ENCODE data around the gene FAM110A. TPM values are rescaled to one million over a fixed set of nuclear protein-coding genes. Genes with fewer than 3 reads are reported as not detected.
A peak's percentile ranks its signal among the peaks of the same experiment; 100 is the strongest.

The FAM110A gene
- total and polyA plus RNA-seq, 9 donors: 7.2 to 23.5 (median 13.6) TPM

DNA sequence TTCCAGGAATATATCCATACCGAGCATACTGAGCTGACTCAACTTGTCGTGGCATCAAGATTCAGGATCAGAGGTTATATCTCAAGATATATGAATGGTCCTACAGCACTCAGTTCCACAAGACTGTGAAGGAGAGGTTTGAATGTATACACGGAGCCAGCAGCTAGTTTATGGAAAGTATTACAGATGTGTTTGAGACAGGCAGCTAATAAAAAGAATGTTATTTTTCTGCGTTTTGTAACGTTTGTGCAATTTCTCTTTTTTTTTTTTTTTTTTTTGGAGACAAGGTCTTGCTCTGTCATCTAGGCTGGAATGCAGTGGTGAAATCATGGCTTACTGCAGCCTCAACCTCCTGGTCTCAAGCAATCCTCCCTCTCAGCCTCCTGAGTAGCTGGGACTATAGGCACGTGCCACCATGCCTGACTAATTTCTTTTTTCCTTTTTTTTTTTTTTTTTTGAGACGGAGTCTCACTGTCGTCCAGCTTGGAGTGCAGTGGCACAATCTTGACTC lies 3.4 kb upstream of the FAM110A start:
- no peak overlapping the region for H3K4me3 ChIP-seq (ENCODE audit: low read length)
- H3K27ac ChIP-seq (ENCODE audit: low read length): no peak overlapping the region
- H3K9me3 ChIP-seq (replicated peaks; ENCODE audit: control insufficient read depth, low read depth, low read length): no peaks in the 10 kb centered on the region
- H3K4me1 ChIP-seq (ENCODE audit: control insufficient read depth, insufficient read depth, low read length): peaks cover 12% of the 10 kb centered on the region
- no peaks in the 10 kb centered on the region for H3K27me3 ChIP-seq (ENCODE audit: control insufficient read depth, insufficient read depth, low read length)
- WGBS (ENCODE audit: insufficient coverage): 80% methylated on average over 2 of the region's 8 CpGs
- no peaks in the 10 kb centered on the region for H3K36me3 ChIP-seq (ENCODE audit: control insufficient read depth, insufficient read depth, low read length)
- no peak for DNase-seq

DNA sequence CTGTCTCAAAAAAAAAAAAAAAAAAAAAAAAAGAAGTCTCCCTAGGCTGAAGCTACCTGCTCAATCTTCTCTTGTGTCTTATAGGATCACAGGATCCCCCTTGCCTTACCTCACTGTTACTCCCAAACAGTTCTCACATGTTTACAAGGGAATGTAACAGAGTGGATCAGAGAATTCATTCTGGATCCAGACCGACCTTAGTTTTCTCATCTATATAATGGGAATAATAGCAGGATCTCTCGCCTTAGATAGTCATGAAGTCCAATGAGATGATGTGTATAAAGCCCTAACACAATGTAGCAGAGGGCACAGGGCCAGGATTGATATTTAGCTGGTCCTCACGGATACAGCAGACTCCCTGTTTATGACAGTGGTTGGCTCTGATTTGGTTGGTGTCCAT lies 2.3 kb upstream of the FAM110A start:
- no peaks in the 10 kb centered on the region for H3K9me3 ChIP-seq (replicated peaks; ENCODE audit: control insufficient read depth, low read depth, low read length)
- no peaks in the 10 kb centered on the region for H3K36me3 ChIP-seq (ENCODE audit: control insufficient read depth, insufficient read depth, low read length)
- WGBS (ENCODE audit: insufficient coverage): no CpG with 5 or more reads among the region's 3 CpGs
- no peak overlapping the region for H3K4me3 ChIP-seq (ENCODE audit: low read length)
- peaks cover 19% of the 10 kb centered on the region for H3K4me1 ChIP-seq (ENCODE audit: control insufficient read depth, insufficient read depth, low read length)
- H3K27me3 ChIP-seq (ENCODE audit: control insufficient read depth, insufficient read depth, low read length): no peaks in the 10 kb centered on the region
- no peak for DNase-seq
- H3K27ac ChIP-seq (ENCODE audit: low read length): no peak overlapping the region

DNA sequence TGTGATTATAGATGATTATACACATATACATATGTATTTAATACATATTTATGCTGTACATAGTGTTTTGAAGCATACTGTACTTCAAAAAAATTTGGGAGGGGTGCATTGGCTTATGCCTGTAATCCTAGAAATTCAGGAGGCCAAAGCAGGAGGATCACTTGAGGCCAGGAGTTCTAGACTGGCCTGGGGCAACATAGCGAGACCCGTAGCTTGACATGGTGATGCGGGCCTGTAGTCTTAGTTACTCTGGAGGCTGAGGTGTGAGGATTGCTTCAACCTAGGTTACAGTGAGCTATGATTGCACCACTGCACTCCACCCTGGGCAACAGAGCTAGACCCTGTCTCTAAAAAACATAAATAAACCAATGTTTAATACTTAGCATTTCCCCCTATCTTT lies 1.6 kb upstream of the FAM110A start:
- Histone ChIP-seq H3K36me3 (ENCODE audit: control insufficient read depth, insufficient read depth, low read length) (no peaks in the 10 kb centered on the region), H3K27ac (ENCODE audit: low read length) (no peak overlapping the region), H3K27me3 (ENCODE audit: control insufficient read depth, insufficient read depth, low read length) (no peaks in the 10 kb centered on the region), H3K4me1 (ENCODE audit: control insufficient read depth, insufficient read depth, low read length) (peaks cover 20% of the 10 kb centered on the region), H3K4me3 (ENCODE audit: low read length) (no peak overlapping the region), H3K9me3 (replicated peaks; ENCODE audit: control insufficient read depth, low read depth, low read length) (no peaks in the 10 kb centered on the region)
- 100% methylated on average over 2 of the region's 3 CpGs for WGBS (ENCODE audit: insufficient coverage)
- no peak for DNase-seq

DNA sequence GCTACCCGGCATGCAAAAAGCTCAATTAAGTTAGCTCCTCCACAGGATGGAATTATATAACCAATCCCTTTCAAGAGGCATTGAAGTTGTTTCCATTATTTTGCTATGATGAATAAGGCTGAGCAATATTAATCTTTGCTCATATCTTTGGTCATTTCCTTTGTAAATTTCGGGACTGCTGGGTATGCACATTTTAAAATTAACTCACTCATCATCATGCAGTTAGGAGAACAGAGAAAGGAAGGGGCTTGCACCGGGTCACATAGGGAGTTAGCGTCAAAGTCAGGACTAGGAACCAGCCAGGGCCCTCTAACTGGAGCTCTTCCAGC lies 430 bp upstream of the FAM110A start:
- H3K36me3 ChIP-seq (ENCODE audit: control insufficient read depth, insufficient read depth, low read length): no peaks in the 10 kb centered on the region
- WGBS (ENCODE audit: insufficient coverage): 0% methylated on average over 2 of the region's 4 CpGs
- no peaks in the 10 kb centered on the region for H3K9me3 ChIP-seq (replicated peaks; ENCODE audit: control insufficient read depth, low read depth, low read length)
- H3K4me1 ChIP-seq (ENCODE audit: control insufficient read depth, insufficient read depth, low read length): peaks cover 23% of the 10 kb centered on the region
- no peaks in the 10 kb centered on the region for H3K27me3 ChIP-seq (ENCODE audit: control insufficient read depth, insufficient read depth, low read length)
- peak overlapping the region; percentile 36 for H3K27ac ChIP-seq (ENCODE audit: low read length)
- H3K4me3 ChIP-seq (ENCODE audit: low read length): peak overlapping the region; percentile 83
- no peak for DNase-seq

DNA sequence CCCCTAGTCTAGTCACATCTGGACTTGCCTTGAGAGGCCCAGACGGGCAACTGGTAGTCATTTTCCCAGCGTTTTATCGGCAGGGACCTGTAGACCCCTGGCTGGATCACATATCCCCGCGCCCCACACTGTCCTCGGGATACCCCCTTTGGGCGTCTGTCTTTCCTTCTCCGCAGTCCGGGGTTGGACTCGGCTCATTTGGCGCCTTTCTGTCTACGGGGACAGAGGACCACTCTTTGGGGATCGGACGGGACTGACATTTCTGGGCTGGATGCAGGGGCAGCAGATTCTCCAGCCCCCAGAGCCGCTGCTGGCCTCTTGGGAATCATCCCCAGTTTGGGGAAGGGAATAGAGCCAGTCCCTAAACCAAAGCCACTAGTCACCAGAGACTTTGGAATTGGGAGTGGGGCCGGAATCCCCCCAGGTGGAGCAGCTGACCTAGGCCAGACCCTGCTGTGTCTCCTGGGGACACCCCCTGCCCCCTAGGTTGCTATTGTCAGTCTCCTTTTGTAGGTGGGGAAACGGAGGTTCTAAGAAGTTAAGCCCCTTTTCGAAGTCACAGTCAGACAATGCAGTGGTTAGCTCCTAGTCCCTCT lies 734 bp downstream of the FAM110A start:
- Histone ChIP-seq H3K27ac (ENCODE audit: low read length) (peak overlapping the region; percentile 76), H3K9me3 (replicated peaks; ENCODE audit: control insufficient read depth, low read depth, low read length) (no peaks in the 10 kb centered on the region), H3K36me3 (ENCODE audit: control insufficient read depth, insufficient read depth, low read length) (no peaks in the 10 kb centered on the region), H3K4me3 (ENCODE audit: low read length) (peak overlapping the region; percentile 83), H3K27me3 (ENCODE audit: control insufficient read depth, insufficient read depth, low read length) (no peaks in the 10 kb centered on the region), H3K4me1 (ENCODE audit: control insufficient read depth, insufficient read depth, low read length) (peaks cover 23% of the 10 kb centered on the region)
- DNase-seq: no peak
- WGBS (ENCODE audit: insufficient coverage): 3% methylated on average over 13 of the region's 18 CpGs

DNA sequence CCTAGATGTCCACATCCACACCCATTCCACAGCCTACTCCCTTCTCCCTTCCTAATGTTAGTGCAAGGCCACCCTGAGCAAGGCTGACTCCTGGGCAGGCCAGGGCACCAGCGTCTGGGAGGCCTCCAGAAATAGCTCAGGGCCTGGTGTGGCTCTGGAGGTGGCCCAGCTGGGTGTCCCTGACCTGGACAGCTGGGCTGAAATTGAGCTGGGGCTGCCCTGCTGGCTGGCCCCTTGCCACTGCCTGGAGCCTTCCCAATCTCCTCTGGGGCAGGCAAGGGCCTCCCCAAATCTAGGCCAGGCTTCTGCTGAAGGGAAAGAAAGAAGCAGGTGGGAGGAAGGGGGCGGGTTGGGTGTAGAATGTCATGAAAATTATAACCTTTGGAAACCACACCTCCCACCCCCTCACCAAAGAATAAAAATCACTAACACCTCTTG lies 2.1 kb downstream of the FAM110A start:
- H3K9me3 ChIP-seq (replicated peaks; ENCODE audit: control insufficient read depth, low read depth, low read length): no peaks in the 10 kb centered on the region
- peaks cover 23% of the 10 kb centered on the region for H3K4me1 ChIP-seq (ENCODE audit: control insufficient read depth, insufficient read depth, low read length)
- no peak overlapping the region for H3K4me3 ChIP-seq (ENCODE audit: low read length)
- H3K36me3 ChIP-seq (ENCODE audit: control insufficient read depth, insufficient read depth, low read length): no peaks in the 10 kb centered on the region
- H3K27me3 ChIP-seq (ENCODE audit: control insufficient read depth, insufficient read depth, low read length): peaks cover 3% of the 10 kb centered on the region
- 38% methylated on average over 1 of the region's 2 CpGs for WGBS (ENCODE audit: insufficient coverage)
- peak overlapping the region; percentile 59 for H3K27ac ChIP-seq (ENCODE audit: low read length)
- DNase-seq: peak; percentile 80

DNA sequence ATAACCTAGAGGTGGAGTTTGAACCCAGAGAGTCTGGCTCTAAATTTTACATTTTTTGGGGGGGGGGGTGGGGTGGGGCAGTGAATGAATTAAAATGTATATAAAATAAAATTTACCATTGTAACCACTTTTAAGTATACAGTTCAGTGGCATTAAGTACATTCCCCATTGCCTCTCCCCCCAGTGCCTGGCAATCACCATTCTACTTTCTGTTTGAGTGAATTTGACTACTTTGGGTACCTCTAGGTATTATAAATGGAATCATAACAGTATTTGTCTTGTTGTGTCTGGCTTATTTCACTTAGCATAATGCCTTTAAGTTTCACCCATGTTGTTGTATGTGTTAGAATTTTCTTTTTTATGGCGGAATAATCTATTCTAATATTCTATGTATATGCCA lies 2.7 kb downstream of the FAM110A start:
- peaks cover 9% of the 10 kb centered on the region for H3K27me3 ChIP-seq (ENCODE audit: control insufficient read depth, insufficient read depth, low read length)
- no peak overlapping the region for H3K27ac ChIP-seq (ENCODE audit: low read length)
- no CpG with 5 or more reads among the region's 1 CpG for WGBS (ENCODE audit: insufficient coverage)
- no peak for DNase-seq
- H3K36me3 ChIP-seq (ENCODE audit: control insufficient read depth, insufficient read depth, low read length): no peaks in the 10 kb centered on the region
- H3K9me3 ChIP-seq (replicated peaks; ENCODE audit: control insufficient read depth, low read depth, low read length): no peaks in the 10 kb centered on the region
- H3K4me1 ChIP-seq (ENCODE audit: control insufficient read depth, insufficient read depth, low read length): peaks cover 26% of the 10 kb centered on the region
- no peak overlapping the region for H3K4me3 ChIP-seq (ENCODE audit: low read length)

DNA sequence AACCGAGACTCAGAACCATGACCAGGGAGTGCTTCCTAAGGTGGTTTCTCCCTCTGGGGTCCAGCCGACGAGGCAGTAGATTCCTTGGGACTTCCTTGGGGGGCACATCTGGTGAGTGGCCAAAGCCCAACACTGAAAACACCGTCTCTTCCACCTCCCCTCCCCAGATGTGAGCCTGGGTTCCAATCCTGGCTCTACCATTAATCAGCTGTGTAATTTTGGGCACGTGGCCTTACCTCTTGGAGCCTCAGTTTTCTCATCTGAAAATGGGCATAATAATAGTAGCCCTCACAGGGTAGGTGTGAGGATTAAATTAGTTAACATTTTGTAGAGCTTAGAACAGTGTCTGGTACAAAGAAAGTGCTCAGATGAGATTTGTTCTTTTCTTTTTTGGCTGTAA lies 5.5 kb downstream of the FAM110A start:
- Histone ChIP-seq H3K4me1 (ENCODE audit: control insufficient read depth, insufficient read depth, low read length) (peaks cover 36% of the 10 kb centered on the region), H3K9me3 (replicated peaks; ENCODE audit: control insufficient read depth, low read depth, low read length) (no peaks in the 10 kb centered on the region), H3K27me3 (ENCODE audit: control insufficient read depth, insufficient read depth, low read length) (peaks cover 34% of the 10 kb centered on the region), H3K27ac (ENCODE audit: low read length) (no peak overlapping the region), H3K4me3 (ENCODE audit: low read length) (no peak overlapping the region), H3K36me3 (ENCODE audit: control insufficient read depth, insufficient read depth, low read length) (no peaks in the 10 kb centered on the region)
- DNase-seq: no peak
- WGBS (ENCODE audit: insufficient coverage): 79% methylated on average over 4 of the region's 5 CpGs

DNA sequence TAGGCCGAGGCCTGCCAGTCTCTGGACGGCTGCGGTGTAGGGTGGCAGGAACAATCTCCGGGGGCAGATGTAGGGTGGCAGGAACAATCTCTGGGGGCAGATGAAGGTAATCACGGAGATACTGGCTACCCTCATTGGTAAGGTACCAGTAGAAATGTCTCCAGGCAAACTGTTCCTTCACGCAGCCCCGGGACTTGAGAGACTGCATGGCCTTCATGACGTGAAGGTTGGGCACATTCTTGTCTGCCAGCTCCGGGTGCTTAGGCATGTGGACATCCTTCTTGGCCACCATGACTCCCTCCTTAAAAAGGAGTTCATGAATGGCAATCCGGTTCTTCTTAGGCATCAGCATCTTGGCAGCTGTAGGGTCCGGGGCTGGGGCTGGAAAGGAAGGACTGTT lies 6.1 kb downstream of the FAM110A start:
- Histone ChIP-seq H3K9me3 (replicated peaks; ENCODE audit: control insufficient read depth, low read depth, low read length) (no peaks in the 10 kb centered on the region), H3K36me3 (ENCODE audit: control insufficient read depth, insufficient read depth, low read length) (no peaks in the 10 kb centered on the region), H3K4me1 (ENCODE audit: control insufficient read depth, insufficient read depth, low read length) (peaks cover 36% of the 10 kb centered on the region), H3K27ac (ENCODE audit: low read length) (no peak overlapping the region), H3K4me3 (ENCODE audit: low read length) (no peak overlapping the region), H3K27me3 (ENCODE audit: control insufficient read depth, insufficient read depth, low read length) (peaks cover 38% of the 10 kb centered on the region)
- 84% methylated on average over 10 of the region's 11 CpGs for WGBS (ENCODE audit: insufficient coverage)
- no peak for DNase-seq

DNA sequence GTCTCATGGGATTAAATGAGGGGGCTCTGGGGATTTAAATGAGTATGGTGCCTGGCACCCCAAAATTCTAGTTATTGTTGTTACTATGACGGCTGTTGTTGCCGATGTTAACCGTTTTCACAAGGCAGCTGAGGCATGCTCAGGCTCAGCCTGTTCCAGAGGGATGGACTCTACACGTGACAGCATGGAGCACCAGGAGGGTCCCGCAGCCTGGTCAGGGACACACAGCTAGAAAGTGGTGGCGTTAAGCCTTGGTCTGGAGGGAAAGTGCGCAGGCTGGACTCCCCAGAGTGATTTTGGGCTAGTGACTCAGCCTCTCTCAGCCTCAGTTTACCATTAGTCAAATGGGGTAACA lies 7.0 kb downstream of the FAM110A start:
- peaks cover 38% of the 10 kb centered on the region for H3K27me3 ChIP-seq (ENCODE audit: control insufficient read depth, insufficient read depth, low read length)
- DNase-seq: no peak
- H3K36me3 ChIP-seq (ENCODE audit: control insufficient read depth, insufficient read depth, low read length): no peaks in the 10 kb centered on the region
- no peaks in the 10 kb centered on the region for H3K9me3 ChIP-seq (replicated peaks; ENCODE audit: control insufficient read depth, low read depth, low read length)
- H3K4me1 ChIP-seq (ENCODE audit: control insufficient read depth, insufficient read depth, low read length): peaks cover 35% of the 10 kb centered on the region
- H3K4me3 ChIP-seq (ENCODE audit: low read length): no peak overlapping the region
- H3K27ac ChIP-seq (ENCODE audit: low read length): no peak overlapping the region
- WGBS (ENCODE audit: insufficient coverage): 82% methylated on average over 5 of the region's 7 CpGs

Data from muscle of leg (tissue), 11 donors.